ENCODE data around the gene GNAI2.
"Not testable (repeated sequence)": the region's sequence is repeated elsewhere in the genome, so short reads cannot be mapped to it uniquely, and the experiment has no call there.

GNAI2 gene

DNA sequence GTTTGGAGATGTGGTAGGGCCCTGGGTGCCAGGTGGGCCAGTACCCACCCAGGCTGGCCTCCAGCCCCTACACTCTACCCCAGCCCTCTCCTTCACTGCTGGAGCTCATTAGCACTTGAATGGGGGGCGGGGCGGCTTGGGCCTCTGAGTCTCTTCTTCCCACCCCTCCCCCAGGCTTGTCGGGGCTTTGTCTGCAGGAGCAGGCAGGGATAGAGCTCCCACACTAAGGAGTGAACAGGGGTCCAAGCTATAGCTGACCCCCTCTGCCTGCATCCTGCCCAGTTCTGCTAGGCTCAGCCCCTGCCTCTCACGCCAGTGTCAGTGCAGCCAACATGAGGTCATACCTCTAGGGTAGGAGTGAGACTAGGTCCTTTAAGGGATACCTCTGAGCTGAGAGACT is 5.2 kb downstream of the GNAI2 start:
- DNase-seq (ENCODE audit: insufficient read length, low spot score), result no peak
- FAIRE-seq, result no peak

DNA sequence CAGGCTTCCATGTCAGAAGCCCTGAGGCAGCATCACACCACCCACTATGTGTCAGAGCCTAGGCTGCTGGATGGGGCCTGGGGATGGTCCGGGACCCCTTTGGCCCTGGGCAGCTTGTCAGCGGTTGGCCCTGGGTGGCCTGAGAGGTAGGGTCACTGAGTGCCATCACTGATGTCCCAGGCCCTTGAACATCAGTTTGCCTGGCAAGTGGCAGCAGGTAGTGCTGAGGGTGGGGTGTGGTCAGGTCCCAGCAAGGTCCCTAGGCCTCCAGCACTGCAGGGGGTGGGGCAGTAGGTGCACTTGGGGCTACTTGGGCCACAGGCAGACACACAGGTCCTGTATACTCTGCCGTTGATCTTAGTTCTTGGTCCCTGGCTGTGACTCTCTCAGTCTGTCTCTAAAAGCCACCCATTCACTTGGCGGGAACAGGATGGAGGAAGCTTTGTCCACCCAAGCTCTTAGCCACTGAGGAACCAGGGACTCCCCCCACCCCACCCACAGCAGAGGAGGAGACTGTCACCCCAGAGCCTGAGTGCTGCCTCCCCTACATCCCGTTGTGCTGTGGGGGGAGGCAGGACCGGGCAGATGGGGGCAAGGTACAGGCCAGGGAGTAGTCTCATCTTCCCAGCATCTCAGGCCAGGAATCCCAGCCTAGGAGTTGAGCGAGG is 5.8 kb downstream of the GNAI2 start:
- TF ChIP-seq POLR2AphosphoS5 (IDR thresholded peaks at IDR 0.05; ENCODE audit: low read depth, low read length), result no peak
- 0 out of 2 replicates have a peak, but pooled peaks have one; percentile 5 for TF ChIP-seq POU2F2 (IDR thresholded peaks at IDR 0.05; ENCODE audit: low read depth, low read length)
- peak; percentile 5 for FAIRE-seq
- no peak for DNase-seq (ENCODE audit: insufficient read length, low spot score)

More for the DNA sequence above, 5.2 kb downstream of the GNAI2 start:
- TF ChIP-seq SPI1 (IDR thresholded peaks at IDR 0.05; ENCODE audit: low read depth, low read length), result no peak
- no peak for TF ChIP-seq POLR2AphosphoS5 (IDR thresholded peaks at IDR 0.05; ENCODE audit: low read depth, low read length)
- TF ChIP-seq PAX5 (IDR thresholded peaks at IDR 0.05; ENCODE audit: insufficient read depth, low read length, severe bottlenecking), result no peak
- no peak for TF ChIP-seq TAF1 (IDR thresholded peaks at IDR 0.05; ENCODE audit: low read depth, low read length)
- TF ChIP-seq POLR2A (IDR thresholded peaks at IDR 0.05; ENCODE audit: low read depth, low read length), result no peak
- TF ChIP-seq POU2F2 (IDR thresholded peaks at IDR 0.05; ENCODE audit: low read depth, low read length), result no peak

DNA sequence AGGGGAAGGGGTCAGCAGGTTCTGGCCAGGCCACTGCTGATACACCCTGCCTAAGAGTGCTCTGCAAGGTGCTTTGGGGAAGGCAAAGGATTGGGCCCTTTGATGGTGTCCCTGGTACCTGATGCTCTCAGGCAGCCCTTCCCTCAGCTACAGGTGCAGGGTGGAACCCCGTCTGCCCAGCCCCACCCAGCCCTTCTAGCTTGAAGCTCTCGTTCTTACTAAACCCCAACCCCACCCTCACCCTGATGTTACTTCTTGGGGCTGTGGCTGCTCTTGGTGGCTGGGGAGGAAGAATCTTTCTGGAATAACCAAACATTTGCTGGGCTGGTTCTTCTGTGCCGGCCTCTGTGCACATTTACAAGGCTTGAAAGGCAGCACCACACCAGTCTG is 6.4 kb downstream of the GNAI2 start:
- FAIRE-seq, result no peak
- TF ChIP-seq PAX5 (IDR thresholded peaks at IDR 0.05; ENCODE audit: insufficient read depth, low read length, severe bottlenecking) (no peak), POU2F2 (IDR thresholded peaks at IDR 0.05; ENCODE audit: low read depth, low read length) (no peak), POLR2A (IDR thresholded peaks at IDR 0.05; ENCODE audit: low read depth, low read length) (no peak), SPI1 (IDR thresholded peaks at IDR 0.05; ENCODE audit: low read depth, low read length) (no peak), TAF1 (IDR thresholded peaks at IDR 0.05; ENCODE audit: low read depth, low read length) (no peak), POLR2AphosphoS5 (IDR thresholded peaks at IDR 0.05; ENCODE audit: low read depth, low read length) (no peak)
- DNase-seq (ENCODE audit: insufficient read length, low spot score), result no peak

DNA sequence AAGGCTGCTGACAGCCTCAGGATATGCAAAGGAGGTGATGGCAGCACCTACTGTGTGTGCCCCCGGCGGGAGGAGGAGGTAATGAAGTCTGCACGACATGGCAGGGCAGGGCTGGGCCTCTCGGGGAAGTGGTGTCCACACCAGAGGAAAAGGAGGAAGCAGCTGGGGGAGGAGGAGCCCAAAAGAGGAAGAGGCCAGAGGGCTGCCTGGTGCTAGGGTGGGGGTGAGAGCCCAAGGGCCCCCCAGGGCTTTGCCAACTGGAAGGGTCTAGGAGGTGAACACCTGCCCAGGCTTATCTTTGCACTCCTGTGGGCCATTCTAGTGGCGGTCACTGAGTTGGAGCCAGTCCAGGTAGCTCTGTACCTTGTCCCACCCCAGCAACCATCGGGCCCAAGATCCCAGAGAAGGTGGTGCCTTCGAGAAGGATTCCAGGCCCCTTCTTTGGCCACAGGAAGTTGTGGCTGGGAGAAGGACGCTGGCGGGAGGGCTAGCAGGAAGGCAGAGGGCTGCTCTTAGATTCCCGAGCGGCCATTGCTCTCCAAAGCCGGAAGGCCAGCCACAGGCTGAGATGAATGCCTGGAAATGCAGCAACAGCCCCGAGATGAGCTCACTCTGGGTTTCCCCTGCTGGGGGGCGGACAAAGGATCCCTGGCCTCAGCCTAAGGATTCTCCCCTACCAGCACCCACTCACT is 7.0 kb downstream of the GNAI2 start:
- TF ChIP-seq SPI1 (IDR thresholded peaks at IDR 0.05; ENCODE audit: low read depth, low read length), result peak; percentile 87
- TF ChIP-seq POLR2AphosphoS5 (IDR thresholded peaks at IDR 0.05; ENCODE audit: low read depth, low read length), result 0 out of 2 replicates have a peak, but pooled peaks have one; percentile 25
- no peak for TF ChIP-seq POU2F2 (IDR thresholded peaks at IDR 0.05; ENCODE audit: low read depth, low read length)
- TF ChIP-seq PAX5 (IDR thresholded peaks at IDR 0.05; ENCODE audit: insufficient read depth, low read length, severe bottlenecking), result no peak
- FAIRE-seq (peak; percentile 47), DNase-seq (ENCODE audit: insufficient read length, low spot score) (no peak)

DNA sequence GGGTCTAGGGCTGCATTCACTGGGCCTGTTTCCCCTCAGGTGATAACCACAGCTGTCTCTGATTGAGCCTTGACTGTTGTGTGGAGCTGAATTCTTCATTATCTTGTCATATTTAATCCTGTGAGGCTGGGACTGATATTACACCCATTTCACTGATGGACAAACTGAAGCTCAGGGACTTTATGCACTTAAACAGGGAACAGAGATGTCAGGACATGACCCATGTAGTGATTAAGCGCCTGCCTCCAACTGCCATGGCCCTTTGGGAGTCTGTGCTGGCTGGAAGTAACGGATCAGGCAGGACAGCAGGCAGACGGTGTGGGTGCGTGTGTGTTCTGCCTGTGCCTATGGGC is 7.5 kb downstream of the GNAI2 start:
- FAIRE-seq, result peak; percentile 9
- TF ChIP-seq PAX5 (IDR thresholded peaks at IDR 0.05; ENCODE audit: insufficient read depth, low read length, severe bottlenecking) (no peak), POLR2A (IDR thresholded peaks at IDR 0.05; ENCODE audit: low read depth, low read length) (no peak), POLR2AphosphoS5 (IDR thresholded peaks at IDR 0.05; ENCODE audit: low read depth, low read length) (no peak), TAF1 (IDR thresholded peaks at IDR 0.05; ENCODE audit: low read depth, low read length) (no peak), SPI1 (IDR thresholded peaks at IDR 0.05; ENCODE audit: low read depth, low read length) (no peak)

DNA sequence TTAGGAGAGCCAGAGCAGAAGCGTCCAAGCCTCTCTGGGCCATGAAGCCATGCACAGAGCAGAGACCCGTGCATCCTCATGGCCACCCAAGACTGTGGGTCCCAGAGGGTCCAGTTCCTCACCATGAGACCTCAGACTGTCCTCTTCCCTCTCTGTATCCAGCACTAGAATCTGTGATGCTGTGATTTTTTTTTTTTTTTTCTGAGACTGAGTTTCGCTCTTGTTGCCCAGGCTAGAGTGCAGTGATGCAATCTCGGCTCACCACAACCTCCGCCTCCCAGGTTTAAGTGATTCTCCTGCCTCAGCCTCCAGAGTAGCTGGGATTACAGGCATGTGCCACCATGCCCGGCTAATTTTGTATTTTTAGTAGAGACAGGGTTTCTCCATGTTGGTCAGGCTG is 8.8 kb downstream of the GNAI2 start:
- FAIRE-seq; DNase-seq (ENCODE audit: insufficient read length, low spot score): not testable (repeated sequence)

More for the DNA sequence above, 7.5 kb downstream of the GNAI2 start:
- DNase-seq (ENCODE audit: insufficient read length, low spot score), result no peak

DNA sequence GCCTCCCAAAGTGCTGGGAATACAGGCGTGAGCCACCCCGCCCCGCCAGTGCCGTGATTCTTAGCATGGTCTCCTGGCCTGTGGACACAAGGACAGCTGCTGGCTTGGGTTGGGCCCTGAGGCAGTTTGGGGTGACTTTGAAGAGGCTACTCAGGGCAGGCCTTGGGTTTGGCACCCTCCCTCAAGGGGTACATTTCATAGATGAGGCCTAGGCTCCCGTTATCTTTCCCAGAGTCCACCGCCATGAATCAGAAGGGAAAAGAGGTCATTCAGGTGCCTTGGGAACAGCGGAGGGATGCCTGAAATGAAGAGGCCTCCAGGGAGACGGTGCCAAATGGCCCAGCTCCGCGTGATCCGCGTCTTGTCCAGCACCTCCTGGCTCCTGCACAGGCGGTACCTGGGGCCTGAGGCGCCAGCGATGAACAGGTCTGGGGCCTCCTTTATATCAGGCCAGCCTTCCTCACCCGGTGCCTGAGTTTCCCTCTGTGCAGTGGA is 9.3 kb downstream of the GNAI2 start:
- no peak for TF ChIP-seq TAF1 (IDR thresholded peaks at IDR 0.05; ENCODE audit: low read depth, low read length)
- TF ChIP-seq PAX5 (IDR thresholded peaks at IDR 0.05; ENCODE audit: insufficient read depth, low read length, severe bottlenecking), result no peak
- TF ChIP-seq POU2F2 (IDR thresholded peaks at IDR 0.05; ENCODE audit: low read depth, low read length), result no peak
- no peak for TF ChIP-seq SPI1 (IDR thresholded peaks at IDR 0.05; ENCODE audit: low read depth, low read length)
- TF ChIP-seq POLR2A (IDR thresholded peaks at IDR 0.05; ENCODE audit: low read depth, low read length), result no peak
- no peak for TF ChIP-seq POLR2AphosphoS5 (IDR thresholded peaks at IDR 0.05; ENCODE audit: low read depth, low read length)
- FAIRE-seq, result no peak
- DNase-seq (ENCODE audit: insufficient read length, low spot score), result no peak

DNA sequence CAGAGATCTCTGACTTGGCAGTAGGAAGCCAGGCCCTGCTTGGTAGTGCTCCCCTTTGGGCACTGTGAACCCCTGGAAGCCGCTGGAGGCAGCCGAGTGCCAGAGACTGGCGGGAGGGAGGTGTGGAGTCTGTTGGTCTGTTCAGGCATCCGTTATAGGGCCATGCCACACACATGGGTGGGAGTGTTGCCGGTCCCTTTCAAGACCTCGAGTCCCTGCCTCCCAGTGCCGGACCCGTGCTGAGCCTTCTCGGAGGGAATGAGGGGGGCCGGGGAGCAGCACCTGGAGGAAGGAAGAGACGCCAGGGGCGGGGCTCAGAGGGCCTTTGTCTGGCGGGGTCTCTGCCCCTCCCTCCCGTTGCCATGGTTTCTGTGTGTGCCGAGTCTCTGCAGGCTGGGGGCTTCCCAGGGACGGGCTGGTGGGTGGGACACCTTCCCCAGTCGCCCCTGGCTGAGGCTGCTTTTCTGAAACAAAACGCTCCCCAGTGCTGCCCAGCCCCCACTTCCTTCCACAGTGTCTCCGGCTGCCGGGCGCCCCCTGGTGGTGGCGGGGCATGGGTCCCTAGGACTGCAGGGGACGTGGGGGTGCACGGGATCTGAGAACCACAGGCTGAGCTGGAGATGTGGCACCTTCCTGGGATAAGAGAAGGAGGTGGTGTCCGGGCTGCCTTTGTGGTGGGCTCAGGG is 10.0 kb downstream of the GNAI2 start:
- FAIRE-seq, result peak; percentile 82
- peak; percentile 90 for DNase-seq (ENCODE audit: insufficient read length, low spot score)
- TF ChIP-seq TAF1 (IDR thresholded peaks at IDR 0.05; ENCODE audit: low read depth, low read length) (no peak), POLR2AphosphoS5 (IDR thresholded peaks at IDR 0.05; ENCODE audit: low read depth, low read length) (no peak), POU2F2 (IDR thresholded peaks at IDR 0.05; ENCODE audit: low read depth, low read length) (no peak; the same call in 1 of the 2 replicates), SPI1 (IDR thresholded peaks at IDR 0.05; ENCODE audit: low read depth, low read length) (peak; percentile 60), POLR2A (IDR thresholded peaks at IDR 0.05; ENCODE audit: low read depth, low read length) (no peak), PAX5 (IDR thresholded peaks at IDR 0.05; ENCODE audit: insufficient read depth, low read length, severe bottlenecking) (no peak)

DNA sequence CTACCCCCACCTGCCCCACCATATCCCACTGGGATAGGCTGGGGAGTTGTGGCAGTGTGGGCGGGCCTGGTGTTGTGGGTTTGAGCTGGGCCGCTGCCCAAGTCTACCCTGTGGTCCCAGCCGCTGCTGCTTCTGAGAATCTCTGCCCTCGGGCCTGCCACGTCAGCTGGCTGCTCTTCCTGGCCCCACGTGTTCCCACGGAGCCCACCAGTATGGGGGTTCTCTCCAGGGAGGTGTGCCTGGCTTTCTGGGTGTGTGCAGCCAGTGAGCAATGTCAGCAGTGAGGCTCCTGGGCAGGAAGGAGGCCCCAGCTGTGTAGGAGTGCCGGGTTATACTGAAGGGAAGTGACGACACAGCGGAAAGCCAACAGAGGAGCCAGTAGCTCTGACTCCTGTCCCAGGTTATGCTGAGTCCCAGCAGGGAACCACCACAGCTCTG is 10.5 kb downstream of the GNAI2 start:
- FAIRE-seq (peak; percentile 92), DNase-seq (ENCODE audit: insufficient read length, low spot score) (peak; percentile 83)
- TF ChIP-seq PAX5 (IDR thresholded peaks at IDR 0.05; ENCODE audit: insufficient read depth, low read length, severe bottlenecking), result no peak
- no peak for TF ChIP-seq POLR2AphosphoS5 (IDR thresholded peaks at IDR 0.05; ENCODE audit: low read depth, low read length)
- TF ChIP-seq POLR2A (IDR thresholded peaks at IDR 0.05; ENCODE audit: low read depth, low read length), result no peak
- no peak for TF ChIP-seq TAF1 (IDR thresholded peaks at IDR 0.05; ENCODE audit: low read depth, low read length)
- TF ChIP-seq SPI1 (IDR thresholded peaks at IDR 0.05; ENCODE audit: low read depth, low read length), result peak; percentile 53
- no peak for TF ChIP-seq POU2F2 (IDR thresholded peaks at IDR 0.05; ENCODE audit: low read depth, low read length)

Data from GM12891 (cell line).